GM21447 (cell line): Measurements from ENCODE around the gene MAGEA2B.
"Not testable (repeated sequence)": the region's sequence is repeated elsewhere in the genome, so short reads cannot be mapped to it uniquely, and the experiment has no call there.

Source experiments
- ATAC-seq: cut with Tn5 transposase; IDR thresholded peaks from one replicate; pipeline ENCODE4 v1.9.1; 2021; ENCODE audit not compliant: unreplicated experiment

MAGEA2B gene

GRCh38 chrX:152713815-152714787 is at the start of gene MAGEA2B:
Gene MAGEA2B (plus strand): TSS chrX:152714628. CDS start chrX:152717107, 2,479 bp downstream.
- not testable (repeated sequence) for ATAC-seq

GRCh38 chrX:152674135-152674534 is 40.3 kb upstream of the MAGEA2B start:
- ATAC-seq = no peak

- not testable (repeated sequence) for ATAC-seq
Observed at GRCh38 chrX:152674652-152675051, 39.8 kb upstream of the MAGEA2B start.

- not testable (repeated sequence) for ATAC-seq
Observed at GRCh38 chrX:152681012-152681411, 33.4 kb upstream of the MAGEA2B start.

GRCh38 chrX:152697952-152698931 is 16.2 kb upstream of the MAGEA2B start, which contains the start of gene MAGEA3:
Gene MAGEA3 (plus strand): TSS chrX:152698794. CDS start chrX:152700833, 2,039 bp downstream.
- not testable (repeated sequence) for ATAC-seq

GRCh38 chrX:152700390-152700789 is 14.0 kb upstream of the MAGEA2B start:
- ATAC-seq = not testable (repeated sequence)

GRCh38 chrX:152706500-152706899 is 7.9 kb upstream of the MAGEA2B start:
- not testable (repeated sequence) for ATAC-seq

GRCh38 chrX:152709173-152709572 is 5.3 kb upstream of the MAGEA2B start, which contains the start of gene CSAG2:
Gene CSAG2 (minus strand): TSS chrX:152709273. CDS start chrX:152709112, 161 bp downstream.
- ATAC-seq = not testable (repeated sequence)

GRCh38 chrX:152713195-152713594 is 1.2 kb upstream of the MAGEA2B start:
- not testable (repeated sequence) for ATAC-seq

GRCh38 chrX:152725409-152725808 is 11.0 kb downstream of the MAGEA2B start:
- ATAC-seq = no peak

GRCh38 chrX:152733261-152733975 is 19.0 kb downstream of the MAGEA2B start, which contains the start of the genes CSAG1 and MAGEA12:
Gene CSAG1 (minus strand): TSS chrX:152733721. CDS start chrX:152732460, 1,261 bp downstream.
Gene MAGEA12 (plus strand): TSS chrX:152733757. CDS start chrX:152736162, 2,405 bp downstream.
- ATAC-seq = no peak

- ATAC-seq = not testable (repeated sequence)
Observed at GRCh38 chrX:152734143-152734858, 19.9 kb downstream of the MAGEA2B start.

GRCh38 chrX:152735101-152735500 is 20.7 kb downstream of the MAGEA2B start:
- ATAC-seq = no peak

GRCh38 chrX:152735860-152736511 is 21.6 kb downstream of the MAGEA2B start:
- ATAC-seq = no peak

- not testable (repeated sequence) for ATAC-seq
Observed at GRCh38 chrX:152736528-152736927, 22.1 kb downstream of the MAGEA2B start.

GRCh38 chrX:152738560-152738959 is 24.1 kb downstream of the MAGEA2B start:
- no peak for ATAC-seq

GRCh38 chrX:152753686-152754650 is 39.5 kb downstream of the MAGEA2B start, which contains the start of gene MAGEA2:
Gene MAGEA2 (minus strand): TSS chrX:152753842. CDS start chrX:152751363, 2,479 bp downstream.
- not testable (repeated sequence) for ATAC-seq
